ENCODE measurements around the gene RAB21.

- TF ChIP-seq JUND (IDR thresholded peaks at IDR 0.05) = no peak
- TF ChIP-seq CTCF (IDR thresholded peaks at IDR 0.05; ENCODE audit: low read depth, low read length, missing input control) = no peak
- no peak for TF ChIP-seq RXRA (IDR thresholded peaks at IDR 0.05)
- TF ChIP-seq ATF3 (IDR thresholded peaks at IDR 0.05) = no peak
- no peak for TF ChIP-seq MAX (IDR thresholded peaks at IDR 0.05)
- no peak for TF ChIP-seq HNF4G (IDR thresholded peaks at IDR 0.05)
- no peak for TF ChIP-seq SP1 (IDR thresholded peaks at IDR 0.05)
Observed at GRCh38 chr12:71719647-71720370, 34.9 kb upstream of the RAB21 start.
